Suprapubic skin (tissue), 4 donors: ENCODE results near the gene DPP10. TPM values are rescaled to one million over a fixed set of nuclear protein-coding genes. Genes with fewer than 3 reads are reported as not detected.

Source experiments
- DNase-seq, 2 donors: peaks; one replicate each; pipeline ENCODE4 v3.0.0-alpha.2; 2019; ENCODE audit warnings: low spot score in 2 of 2
- H3K27ac ChIP-seq: fragments of 200-600 bp; sonication (generic); one replicate; pipeline ENCODE4 v1.5.1; 2019
- H3K27me3 ChIP-seq: fragments of 200-600 bp; sonication (generic); one replicate; pipeline ENCODE4 v1.5.1; 2019
- H3K36me3 ChIP-seq: fragments of 200-600 bp; sonication (generic); one replicate; pipeline ENCODE4 v1.5.1; 2019
- H3K4me1 ChIP-seq: fragments of 200-600 bp; sonication (generic); one replicate; pipeline ENCODE4 v1.5.1; 2019
- H3K4me3 ChIP-seq: fragments of 200-600 bp; sonication (generic); one replicate; pipeline ENCODE4 v1.5.1; 2019; ENCODE audit warnings: mild to moderate bottlenecking
- H3K9me3 ChIP-seq: fragments of 200-600 bp; sonication (generic); one replicate; pipeline ENCODE4 v1.5.1; 2019
- EP300 ChIP-seq: sonication (generic); formaldehyde crosslinking; IDR thresholded peaks from one replicate; pipeline ENCODE4 v1.6.1; 2017; ENCODE audit warnings: antibody characterized with exemption
- POLR2A ChIP-seq, 2 donors: fragments of 450-650 bp; IDR thresholded peaks; one replicate each; pipeline ENCODE4 v1.6.1; 2017; ENCODE audit warnings: antibody characterized with exemption in 2 of 2, mild to moderate bottlenecking in 2 of 2, moderate library complexity in 2 of 2
- POLR2AphosphoS5 ChIP-seq, 3 donors: sonication (generic); formaldehyde crosslinking; IDR thresholded peaks; one replicate each; pipeline ENCODE4 v1.6.1; 2017; ENCODE audit warnings: antibody characterized with exemption in 3 of 3
- WGBS: methylation state at CpG from one replicate; pipeline ENCODE4 v1.1.5; 2018; 5-methylcytosine and 5-hydroxymethylcytosine counted together
- total RNA-seq, 4 donors: library from RNA; depleted of rRNA; stranded (reverse); fragments of >200 nt; gene quantifications; one replicate each; pipeline ENCODE4 v1.1.0, GENCODE V29; 2016
- TF ChIP-seq, protein P1 (sequence below), 2 donors: fragments of 200-600 bp in 1 of 2; fragments of 450-650 bp in 1 of 2; sonication (generic) in 1 of 2; IDR thresholded peaks; one replicate each; pipeline ENCODE4 v1.5.1; 2016 to 2019; ENCODE audit warnings: antibody characterized with exemption in 2 of 2, mild to moderate bottlenecking in 1 of 2, moderate library complexity in 1 of 2

DPP10 gene
- total RNA-seq, 4 donors from 2014 or later = 0.68 to 1.4 TPM; not detected in 2

- DNase-seq = no peak
- Histone ChIP-seq H3K9me3 (no peaks in the 10 kb centered on the region), H3K4me3 (no peak overlapping the region), H3K4me1 (no peaks in the 10 kb centered on the region), H3K27ac (no peak overlapping the region), H3K36me3 (no peaks in the 10 kb centered on the region), H3K27me3 (no peaks in the 10 kb centered on the region)
- 26% methylated on average over 3 of the region's 3 CpGs for WGBS
- TF ChIP-seq EP300 (no peak), POLR2AphosphoS5 (IDR thresholded peaks at IDR 0.05) (no peak), POLR2A (IDR thresholded peaks at IDR 0.05) (no peak)
- TF ChIP-seq, protein P1, sequence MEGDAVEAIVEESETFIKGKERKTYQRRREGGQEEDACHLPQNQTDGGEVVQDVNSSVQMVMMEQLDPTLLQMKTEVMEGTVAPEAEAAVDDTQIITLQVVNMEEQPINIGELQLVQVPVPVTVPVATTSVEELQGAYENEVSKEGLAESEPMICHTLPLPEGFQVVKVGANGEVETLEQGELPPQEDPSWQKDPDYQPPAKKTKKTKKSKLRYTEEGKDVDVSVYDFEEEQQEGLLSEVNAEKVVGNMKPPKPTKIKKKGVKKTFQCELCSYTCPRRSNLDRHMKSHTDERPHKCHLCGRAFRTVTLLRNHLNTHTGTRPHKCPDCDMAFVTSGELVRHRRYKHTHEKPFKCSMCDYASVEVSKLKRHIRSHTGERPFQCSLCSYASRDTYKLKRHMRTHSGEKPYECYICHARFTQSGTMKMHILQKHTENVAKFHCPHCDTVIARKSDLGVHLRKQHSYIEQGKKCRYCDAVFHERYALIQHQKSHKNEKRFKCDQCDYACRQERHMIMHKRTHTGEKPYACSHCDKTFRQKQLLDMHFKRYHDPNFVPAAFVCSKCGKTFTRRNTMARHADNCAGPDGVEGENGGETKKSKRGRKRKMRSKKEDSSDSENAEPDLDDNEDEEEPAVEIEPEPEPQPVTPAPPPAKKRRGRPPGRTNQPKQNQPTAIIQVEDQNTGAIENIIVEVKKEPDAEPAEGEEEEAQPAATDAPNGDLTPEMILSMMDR (IDR thresholded peaks at IDR 0.05) = no peak
Observed at GRCh38 chr2:114880046-114880445, 437.6 kb downstream of the DPP10 start.

DNA sequence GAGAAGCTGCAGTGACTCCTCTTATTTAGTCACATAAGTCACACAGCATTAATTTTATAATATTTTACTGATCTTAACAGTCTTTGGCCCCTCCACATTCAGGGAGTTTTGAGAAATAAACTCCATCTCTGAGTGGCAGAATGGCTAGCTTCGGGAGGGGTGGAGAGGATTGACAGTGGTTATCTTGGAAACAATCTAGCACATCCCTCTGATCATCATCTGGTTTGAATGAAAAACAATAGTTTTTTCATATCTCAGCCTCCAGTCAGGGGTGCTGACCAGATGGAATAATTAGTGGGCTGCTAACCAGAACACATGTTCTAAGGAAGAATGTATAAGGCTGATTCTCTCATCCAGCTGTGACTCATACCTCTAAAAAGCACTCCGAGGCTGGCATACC, 477.5 kb downstream of the DPP10 start:
- TF ChIP-seq, protein P1 (IDR thresholded peaks at IDR 0.05) = no peak
- TF ChIP-seq POLR2A (IDR thresholded peaks at IDR 0.05) (no peak), POLR2AphosphoS5 (IDR thresholded peaks at IDR 0.05) (no peak), EP300 (no peak)
- no peaks in the 10 kb centered on the region for H3K36me3 ChIP-seq
- no peak for DNase-seq
- no peaks in the 10 kb centered on the region for H3K9me3 ChIP-seq
- WGBS = 50% methylated on average over 2 of the region's 2 CpGs
- H3K4me1 ChIP-seq = no peaks in the 10 kb centered on the region
- no peaks in the 10 kb centered on the region for H3K27me3 ChIP-seq
- H3K27ac ChIP-seq = no peak overlapping the region
- no peak overlapping the region for H3K4me3 ChIP-seq

DNA sequence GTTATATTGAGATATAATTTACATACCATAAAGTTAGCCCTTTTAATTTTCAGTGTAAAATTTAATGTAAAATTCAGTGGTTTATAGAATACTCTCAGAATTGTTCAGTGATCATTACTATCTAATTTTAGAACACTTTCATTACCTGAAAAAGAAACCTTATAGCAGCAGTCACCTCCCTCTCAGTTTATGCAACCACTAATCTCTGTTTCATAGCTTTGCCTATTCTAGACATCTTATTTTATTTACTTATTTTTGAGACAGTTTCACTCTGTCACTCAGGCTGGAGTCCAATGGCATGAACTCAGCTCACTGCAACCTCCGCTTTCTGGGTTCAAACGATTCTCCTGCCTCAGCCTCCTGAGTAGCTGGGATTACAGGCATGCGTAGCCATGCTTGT, 479.6 kb downstream of the DPP10 start:
- H3K9me3 ChIP-seq = no peaks in the 10 kb centered on the region
- WGBS = 97% methylated on average over 3 of the region's 3 CpGs
- H3K27me3 ChIP-seq = no peaks in the 10 kb centered on the region
- no peak for TF ChIP-seq POLR2AphosphoS5 (IDR thresholded peaks at IDR 0.05)
- TF ChIP-seq POLR2A (IDR thresholded peaks at IDR 0.05) = no peak
- no peak for TF ChIP-seq EP300
- TF ChIP-seq, protein P1 (IDR thresholded peaks at IDR 0.05) = no peak
- H3K27ac ChIP-seq = no peak overlapping the region
- no peaks in the 10 kb centered on the region for H3K4me1 ChIP-seq
- DNase-seq = no peak
- no peaks in the 10 kb centered on the region for H3K36me3 ChIP-seq
- H3K4me3 ChIP-seq = no peak overlapping the region

DNA sequence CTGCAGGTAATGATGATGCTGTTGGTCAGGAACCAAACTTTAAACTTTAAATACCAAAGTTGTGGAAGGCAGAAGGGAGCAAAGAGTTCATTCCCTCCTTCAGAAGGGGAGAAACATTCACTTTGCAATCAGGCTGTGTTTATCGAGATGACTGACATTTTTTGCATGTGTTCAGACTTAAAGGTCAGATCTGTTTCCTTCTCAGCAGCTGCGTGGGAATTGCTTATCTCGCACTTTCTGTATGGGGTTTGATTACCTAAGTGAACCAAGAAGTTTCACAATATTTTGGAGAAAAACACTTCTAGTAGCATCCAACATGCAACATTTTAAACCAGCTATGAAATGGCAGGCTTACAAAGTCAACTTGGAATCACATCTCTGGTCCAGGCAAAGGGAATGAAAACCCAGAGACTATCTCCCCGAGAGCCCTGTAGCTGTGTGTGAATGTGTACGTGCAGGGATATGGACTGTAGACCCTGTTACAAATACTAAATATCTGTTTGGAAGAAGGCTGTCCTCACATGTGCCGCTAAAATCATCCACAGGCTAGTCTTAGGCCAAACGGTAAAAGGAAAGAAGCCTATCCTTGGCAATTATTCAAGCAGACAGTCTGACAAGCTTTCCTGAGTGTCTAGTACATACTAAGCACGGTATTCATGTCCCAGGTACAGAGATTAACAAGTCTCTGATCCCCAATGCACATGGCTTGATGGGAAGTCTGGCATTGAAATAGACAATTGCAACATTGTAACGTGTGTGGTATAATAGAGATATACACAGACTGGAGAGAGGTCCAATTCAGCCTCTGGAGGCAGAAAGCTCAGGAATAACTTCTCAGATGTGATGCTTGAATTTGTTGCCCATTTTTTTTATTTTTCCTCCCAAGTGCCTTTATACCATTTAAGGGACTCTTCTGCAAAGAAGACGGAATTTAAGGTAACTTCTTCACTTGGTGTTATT, 483.1 kb downstream of the DPP10 start:
- peaks cover 11% of the 10 kb centered on the region for H3K9me3 ChIP-seq
- DNase-seq = no peak
- H3K4me3 ChIP-seq = no peak overlapping the region
- H3K27ac ChIP-seq = no peak overlapping the region
- H3K27me3 ChIP-seq = no peaks in the 10 kb centered on the region
- WGBS = 82% methylated on average over 10 of the region's 10 CpGs
- no peaks in the 10 kb centered on the region for H3K4me1 ChIP-seq
- no peak for TF ChIP-seq EP300
- no peak for TF ChIP-seq POLR2A (IDR thresholded peaks at IDR 0.05)
- TF ChIP-seq, protein P1 (IDR thresholded peaks at IDR 0.05) = no peak
- TF ChIP-seq POLR2AphosphoS5 (IDR thresholded peaks at IDR 0.05) = no peak
- no peaks in the 10 kb centered on the region for H3K36me3 ChIP-seq

DNA sequence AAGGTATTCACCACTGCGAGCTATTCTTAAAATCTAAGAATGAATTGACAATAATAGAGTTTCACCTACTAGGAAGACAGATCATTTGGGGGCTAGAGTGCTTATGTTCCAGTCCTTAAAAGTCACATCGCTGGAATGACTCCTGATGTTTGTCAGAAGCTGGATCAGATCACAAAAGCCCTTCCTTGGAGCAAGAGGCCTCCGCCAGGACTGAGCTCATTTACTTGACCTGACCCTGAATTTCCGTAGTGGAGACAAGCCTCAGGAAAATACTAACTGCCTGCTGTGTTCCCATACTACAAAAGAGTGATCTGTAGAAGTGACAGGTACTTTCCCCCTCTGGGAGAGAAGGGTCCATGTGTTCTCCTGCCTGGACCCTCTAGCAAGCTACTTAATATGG, 483.9 kb downstream of the DPP10 start:
- Histone ChIP-seq H3K4me1 (no peaks in the 10 kb centered on the region), H3K36me3 (no peaks in the 10 kb centered on the region), H3K27ac (no peak overlapping the region), H3K27me3 (no peaks in the 10 kb centered on the region), H3K4me3 (no peak overlapping the region), H3K9me3 (peaks cover 13% of the 10 kb centered on the region)
- 86% methylated on average over 3 of the region's 4 CpGs for WGBS
- TF ChIP-seq EP300 (no peak), POLR2A (IDR thresholded peaks at IDR 0.05) (no peak), POLR2AphosphoS5 (IDR thresholded peaks at IDR 0.05) (no peak)
- TF ChIP-seq, protein P1 (IDR thresholded peaks at IDR 0.05) = no peak
- DNase-seq = no peak
